Mucosa of rectum (tissue), 2 donors: ENCODE data around the gene TCFL5.

Source experiments
- H3K27ac ChIP-seq, 2 donors: one replicate each; pipeline ENCODE4 v1.7.0; 2013; ENCODE audit warnings: inconsistent platforms in 2 of 2, low read depth in 2 of 2, low read length in 2 of 2
- H3K27me3 ChIP-seq, 2 donors: one replicate each; pipeline ENCODE4 v1.7.0; 2013; ENCODE audit warnings: low read length in 2 of 2; ENCODE audit not compliant: control insufficient read depth in 2 of 2, insufficient read depth in 2 of 2
- H3K36me3 ChIP-seq, 2 donors: one replicate each; pipeline ENCODE4 v1.7.0; 2013; ENCODE audit warnings: low read length in 2 of 2; ENCODE audit not compliant: control insufficient read depth in 2 of 2, insufficient read depth in 2 of 2
- H3K4me1 ChIP-seq, 2 donors: one replicate each; pipeline ENCODE4 v1.7.0; 2013; ENCODE audit warnings: low read length in 2 of 2, mild to moderate bottlenecking in 1 of 2; ENCODE audit not compliant: control insufficient read depth in 2 of 2, insufficient read depth in 2 of 2
- H3K4me3 ChIP-seq, 2 donors: one replicate each; pipeline ENCODE4 v1.7.0; 2013; ENCODE audit warnings: low read length in 2 of 2
- H3K9ac ChIP-seq, 2 donors: one replicate each; pipeline ENCODE4 v1.7.0; 2013; ENCODE audit warnings: low read length in 2 of 2, low read depth in 1 of 2, mild to moderate bottlenecking in 1 of 2
- H3K9me3 ChIP-seq, 2 donors: one replicate each; pipeline ENCODE4 v1.7.0; 2013; ENCODE audit warnings: low read length in 2 of 2; ENCODE audit not compliant: control insufficient read depth in 2 of 2
- donor health status: healthy.
- donor health status: Normal muscosa, but diverticular disease.

TCFL5 gene

GRCh38 chr20:62844182-62844581, 17.4 kb downstream of the TCFL5 start:
- Histone ChIP-seq H3K9ac (no peak overlapping the region), H3K9me3 (no peaks in the 10 kb centered on the region), H3K4me1 (peaks cover 2 to 14% of the 10 kb centered on the region in 2 donors), H3K27me3 (no peaks in the 10 kb centered on the region), H3K36me3 (no peaks in the 10 kb centered on the region), H3K27ac (no peak overlapping the region), H3K4me3 (no peak overlapping the region)

DNA sequence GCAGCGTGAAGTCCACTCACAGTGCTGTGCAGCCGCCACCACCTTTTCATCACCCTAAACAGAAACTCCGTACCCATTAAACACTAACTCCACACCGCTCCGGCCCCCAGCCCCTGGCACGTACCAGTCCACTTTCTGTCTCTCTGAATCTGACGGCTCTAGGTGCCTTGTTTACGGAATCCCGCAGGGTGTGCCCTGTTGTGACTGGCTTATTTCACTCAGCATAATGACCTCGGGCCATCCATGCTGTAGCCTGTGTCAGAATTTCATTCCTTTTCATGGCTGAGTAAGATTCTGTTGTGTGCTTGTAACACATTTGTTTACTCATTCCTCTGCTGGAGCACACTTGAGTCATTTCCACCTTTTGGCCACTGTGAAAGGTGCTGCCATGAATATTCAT, 18.0 kb downstream of the TCFL5 start:
- Histone ChIP-seq H3K27ac (no peak overlapping the region), H3K27me3 (no peaks in the 10 kb centered on the region), H3K4me3 (no peak overlapping the region), H3K9ac (no peak overlapping the region), H3K9me3 (no peaks in the 10 kb centered on the region), H3K4me1 (peaks cover 4 to 15% of the 10 kb centered on the region in 2 donors), H3K36me3 (no peaks in the 10 kb centered on the region)

- H3K36me3 ChIP-seq: no peaks in the 10 kb centered on the region
- no peak overlapping the region for H3K9ac ChIP-seq
- no peak overlapping the region for H3K27ac ChIP-seq
- H3K9me3 ChIP-seq: no peaks in the 10 kb centered on the region
- peaks cover 15 to 17% of the 10 kb centered on the region in 2 donors for H3K4me1 ChIP-seq
- no peaks in the 10 kb centered on the region for H3K27me3 ChIP-seq
- no peak overlapping the region for H3K4me3 ChIP-seq
These were observed 19.9 kb downstream of the TCFL5 start for GRCh38 chr20:62841705-62842212.

DNA sequence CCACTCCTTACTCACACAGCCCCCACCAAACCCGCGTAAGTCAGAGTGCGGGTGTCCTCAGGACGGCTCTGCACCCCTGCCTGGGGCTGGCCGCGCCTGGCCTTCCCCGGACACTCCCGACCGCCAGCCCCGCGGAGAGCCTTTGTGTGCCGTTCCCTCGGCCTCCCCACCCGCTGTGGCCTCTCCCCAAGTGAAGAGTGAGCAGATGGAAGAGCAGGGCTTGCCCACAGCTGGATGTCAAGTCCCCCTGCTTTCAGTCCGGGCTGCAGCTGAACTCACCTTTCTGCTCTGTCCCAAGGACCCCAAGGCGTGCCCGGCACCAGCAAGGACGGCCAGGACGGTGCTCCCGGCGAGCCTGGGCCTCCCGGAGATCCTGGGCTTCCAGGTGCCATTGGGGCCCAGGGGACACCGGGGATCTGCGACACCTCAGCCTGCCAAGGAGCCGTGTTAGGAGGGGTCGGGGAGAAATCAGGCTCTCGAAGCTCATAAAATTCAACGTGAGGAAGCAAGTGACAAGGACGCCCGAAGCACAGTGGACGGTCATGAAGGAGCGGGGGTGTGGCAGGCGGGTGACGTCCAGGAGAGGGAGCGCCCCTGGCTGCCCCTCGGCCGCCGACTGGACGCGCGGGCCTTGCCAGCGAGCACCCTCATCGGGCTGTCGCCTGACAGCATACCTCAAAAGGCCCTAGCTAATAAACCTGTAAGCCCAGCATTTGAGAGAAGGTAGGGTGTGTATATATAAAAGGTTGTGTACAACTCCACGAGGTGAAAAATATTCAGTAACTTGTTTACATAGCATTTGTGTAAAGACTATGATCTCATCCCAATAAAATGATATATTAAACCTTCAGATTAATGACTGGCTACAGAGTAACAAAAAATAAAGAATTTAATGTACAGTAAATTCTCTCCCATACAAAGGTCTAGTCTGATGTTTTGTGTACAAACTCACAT, 21.1 kb downstream of the TCFL5 start:
- H3K27ac ChIP-seq: no peak overlapping the region
- no peak overlapping the region for H3K4me3 ChIP-seq
- peak overlapping the region in 1 of 2 donors; percentile 43 for H3K9ac ChIP-seq
- H3K27me3 ChIP-seq: peaks cover 0 to 4% of the 10 kb centered on the region in 2 donors
- no peaks in the 10 kb centered on the region for H3K9me3 ChIP-seq
- H3K4me1 ChIP-seq: peaks cover 13 to 17% of the 10 kb centered on the region in 2 donors
- H3K36me3 ChIP-seq: no peaks in the 10 kb centered on the region

DNA sequence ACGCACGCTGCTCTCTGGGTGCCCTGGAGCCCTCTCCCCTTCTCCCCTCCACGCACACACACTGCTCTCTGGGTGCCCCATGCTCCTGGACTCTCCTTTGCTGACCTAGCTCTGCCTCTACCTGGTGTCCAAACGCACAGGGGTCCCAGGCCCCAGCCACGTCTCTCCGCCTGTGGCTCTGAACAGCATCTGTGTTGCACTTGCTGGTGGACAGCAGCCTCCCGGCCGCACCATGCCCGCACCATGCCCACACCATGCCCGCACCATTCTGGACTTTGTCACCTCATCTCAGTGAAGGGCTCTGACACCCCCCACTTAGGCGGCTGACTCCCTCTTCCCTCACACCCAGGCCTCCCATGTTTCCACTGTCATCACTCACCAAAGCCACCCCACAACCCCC, 21.8 kb downstream of the TCFL5 start:
- Histone ChIP-seq H3K9me3 (no peaks in the 10 kb centered on the region), H3K4me3 (no peak overlapping the region), H3K4me1 (peaks cover 13 to 17% of the 10 kb centered on the region in 2 donors), H3K9ac (no peak overlapping the region), H3K27me3 (peaks cover 0 to 4% of the 10 kb centered on the region in 2 donors), H3K36me3 (no peaks in the 10 kb centered on the region), H3K27ac (no peak overlapping the region)

DNA sequence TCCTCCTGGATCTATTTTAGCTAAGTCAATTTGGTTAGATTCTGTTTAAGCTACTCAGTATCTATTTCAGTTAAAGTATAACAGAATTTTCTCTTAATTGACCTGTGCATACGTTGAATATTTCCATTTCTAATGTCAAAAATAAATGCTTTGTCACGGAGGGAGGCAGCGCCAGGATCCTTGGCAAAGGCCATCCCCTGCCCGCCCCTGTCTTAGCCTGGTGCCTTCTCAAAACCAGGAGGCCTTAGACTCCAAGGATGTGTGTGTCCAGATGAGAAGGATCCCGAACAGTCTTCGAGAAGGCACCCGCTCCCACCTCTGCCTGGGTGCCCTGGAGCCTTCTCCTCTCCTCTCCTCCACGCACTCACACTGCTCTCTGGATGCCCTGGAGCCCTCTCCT, 22.4 kb downstream of the TCFL5 start:
- H3K4me3 ChIP-seq: no peak overlapping the region
- H3K9me3 ChIP-seq: no peaks in the 10 kb centered on the region
- peak overlapping the region in 1 of 2 donors; percentile 82 for H3K27ac ChIP-seq
- H3K9ac ChIP-seq: no peak overlapping the region
- H3K36me3 ChIP-seq: no peaks in the 10 kb centered on the region
- peaks cover 0 to 4% of the 10 kb centered on the region in 2 donors for H3K27me3 ChIP-seq
- peaks cover 13 to 17% of the 10 kb centered on the region in 2 donors for H3K4me1 ChIP-seq

- Histone ChIP-seq H3K9ac (peak overlapping the region; percentile 9 to 40), H3K4me1 (peaks cover 13 to 17% of the 10 kb centered on the region in 2 donors), H3K36me3 (no peaks in the 10 kb centered on the region), H3K27me3 (peaks cover 0 to 4% of the 10 kb centered on the region in 2 donors), H3K4me3 (peak overlapping the region; percentile 22 to 57), H3K27ac (peak overlapping the region; percentile 82 to 85), H3K9me3 (no peaks in the 10 kb centered on the region)
These were observed 23.3 kb downstream of the TCFL5 start for GRCh38 chr20:62838128-62838891.

- H3K9me3 ChIP-seq: no peaks in the 10 kb centered on the region
- peak overlapping the region in 1 of 2 donors; percentile 15 for H3K4me3 ChIP-seq
- no peak overlapping the region for H3K9ac ChIP-seq
- peak overlapping the region in 1 of 2 donors; percentile 85 for H3K27ac ChIP-seq
- H3K27me3 ChIP-seq: peaks cover 0 to 4% of the 10 kb centered on the region in 2 donors
- peaks cover 17 to 21% of the 10 kb centered on the region in 2 donors for H3K4me1 ChIP-seq
- H3K36me3 ChIP-seq: no peaks in the 10 kb centered on the region
These were observed 23.9 kb downstream of the TCFL5 start for GRCh38 chr20:62837790-62838127.

GRCh38 chr20:62836967-62837490, 24.6 kb downstream of the TCFL5 start:
- Histone ChIP-seq H3K4me1 (peaks cover 25 to 28% of the 10 kb centered on the region in 2 donors), H3K9ac (no peak overlapping the region), H3K36me3 (no peaks in the 10 kb centered on the region), H3K27ac (no peak overlapping the region), H3K9me3 (no peaks in the 10 kb centered on the region), H3K27me3 (peaks cover 0 to 4% of the 10 kb centered on the region in 2 donors), H3K4me3 (no peak overlapping the region)
